HEK293T (cell line): ENCODE measurements around the gene ZNF367.

Experiments
- BHLHE40 ChIP-seq: fragments of 450-650 bp; IDR thresholded peaks from 2 replicates; pipeline ENCODE4 v1.6.1; 2016; ENCODE audit warnings: mild to moderate bottlenecking, moderate library complexity, borderline replicate concordance
- ELF4 ChIP-seq: fragments of 450-650 bp; IDR thresholded peaks from 2 replicates; pipeline ENCODE4 v1.6.1; 2017; ENCODE audit warnings: antibody characterized with exemption
- FOXA1 ChIP-seq: fragments of 450-650 bp; IDR thresholded peaks from 2 replicates; pipeline ENCODE4 v1.6.1; 2016; ENCODE audit warnings: mild to moderate bottlenecking
- FOXK2 ChIP-seq: fragments of 450-650 bp; IDR thresholded peaks from 2 replicates; pipeline ENCODE4 v1.6.1; 2016; ENCODE audit warnings: mild to moderate bottlenecking
- HDGF ChIP-seq: fragments of 450-650 bp; IDR thresholded peaks from 2 replicates; pipeline ENCODE4 v1.6.1; 2017; ENCODE audit warnings: antibody characterized with exemption, borderline replicate concordance
- SP1 ChIP-seq: fragments of 450-650 bp; IDR thresholded peaks from 2 replicates; pipeline ENCODE4 v1.6.1; 2017
- SUZ12 ChIP-seq: fragments of 450-650 bp; IDR thresholded peaks from 2 replicates; pipeline ENCODE4 v1.6.1; 2016; ENCODE audit warnings: mild to moderate bottlenecking
- ZNF384 ChIP-seq: fragments of 450-650 bp; IDR thresholded peaks from 2 replicates; pipeline ENCODE4 v1.6.1; 2016

- TF ChIP-seq SP1, result no peak
- no peak for TF ChIP-seq FOXK2
- no peak for TF ChIP-seq BHLHE40
- no peak for TF ChIP-seq ELF4
- TF ChIP-seq ZNF384, result no peak
- TF ChIP-seq FOXA1, result no peak
- TF ChIP-seq SUZ12, result no peak
- TF ChIP-seq HDGF, result no peak
These were observed 34.8 kb downstream of the ZNF367 start, which contains the start of gene SLC35D2 for GRCh38 chr9:96383165-96383942.
